Activated CD8-positive, alpha-beta T cell treated with anti-CD3 and anti-CD28 coated beads for 36 hours (primary cell): ENCODE measurements around the gene SLC35F4. TPM values are rescaled to one million over a fixed set of nuclear protein-coding genes. Genes with fewer than 3 reads are reported as not detected.

ENCODE experiments used
- ATAC-seq: fragments of 200-7000 bp; cut with Tn5 transposase; one replicate; pipeline ENCODE4 v1.10.0; 2021; ENCODE audit warnings: mild to moderate bottlenecking, moderate library complexity
- CTCF ChIA-PET: fragments of 350-600 bp; sonication (Branson Sonifier 250); formaldehyde crosslinking; loops from one replicate; lab custom pipeline; 2021; ENCODE audit warnings: antibody characterized with exemption; lab: Charles Lee
- POLR2A ChIA-PET: fragments of 350-600 bp; sonication (Branson Sonifier 250); formaldehyde crosslinking; loops from one replicate; lab custom pipeline; 2021; ENCODE audit warnings: antibody characterized with exemption; lab: Charles Lee
- DNase-seq: peaks from one replicate; pipeline ENCODE4 v3.0.0-alpha.2; 2020
- H3K27ac Mint-ChIP-seq: one replicate; pipeline ENCODE4 v1.8.0; 2021; ENCODE audit warnings: mild to moderate bottlenecking, mixed read lengths
- H3K27me3 Mint-ChIP-seq: one replicate; pipeline ENCODE4 v1.8.0; 2021; ENCODE audit warnings: mixed read lengths
- H3K36me3 Mint-ChIP-seq: one replicate; pipeline ENCODE4 v1.8.0; 2021; ENCODE audit warnings: low read depth, mixed read lengths
- H3K4me1 Mint-ChIP-seq: one replicate; pipeline ENCODE4 v1.8.0; 2021; ENCODE audit warnings: low read depth, mixed read lengths
- H3K4me3 Mint-ChIP-seq: one replicate; pipeline ENCODE4 v1.8.0; 2021; ENCODE audit warnings: mild to moderate bottlenecking, moderate library complexity, mixed read lengths
- H3K9me3 Mint-ChIP-seq: one replicate; pipeline ENCODE4 v1.8.0; 2021; ENCODE audit warnings: mixed read lengths
- intact Hi-C: fragments of 100-400 bp; cut with micrococcal nuclease; formaldehyde crosslinking; loops from one replicate; pipeline ENCODE4 v1.10.0; 2022
- total RNA-seq, 2 experiments: library from RNA; stranded (reverse); gene quantifications; one replicate each; pipeline ENCODE4 v1.2.3, GENCODE V29; 2021
- TF ChIP-seq, protein P1 (sequence below): fragments of 200-600 bp; IDR thresholded peaks from one replicate; pipeline ENCODE4 v1.8.0; 2022; ENCODE audit warnings: antibody characterized with exemption, mild to moderate bottlenecking

The SLC35F4 gene
- total RNA-seq, 2 experiments from 2014 or later: not detected

DNA sequence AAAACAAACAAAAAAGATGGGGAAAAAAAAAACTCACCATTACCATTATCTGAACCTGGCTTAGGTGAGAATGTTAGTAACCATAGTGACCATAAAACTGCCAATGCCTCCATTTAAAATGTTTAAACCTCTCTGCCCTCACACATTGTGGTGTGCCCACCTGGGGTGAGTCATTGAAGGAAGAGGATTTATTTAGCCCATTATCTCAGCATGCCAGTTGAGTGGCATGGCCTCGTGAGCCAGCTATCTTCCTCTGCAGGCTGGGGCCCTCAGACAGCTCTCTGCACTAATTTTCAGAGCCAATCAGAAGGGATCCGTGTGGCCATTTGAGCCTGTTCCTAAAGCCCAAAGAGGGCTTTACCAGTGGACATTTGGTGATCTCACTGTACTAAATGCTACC lies 290.4 kb downstream of the SLC35F4 start:
- intact Hi-C loops: no loop called here
- no peak for ATAC-seq
- Mint-ChIP-seq H3K4me1 (no peaks in the 10 kb centered on the region), H3K27me3 (peaks cover 2% of the 10 kb centered on the region), H3K4me3 (no peak overlapping the region), H3K27ac (no peak overlapping the region), H3K9me3 (no peaks in the 10 kb centered on the region), H3K36me3 (no peaks in the 10 kb centered on the region)
- ChIA-PET POLR2A (no interaction called here), CTCF (no interaction called here)
- no peak for DNase-seq
- TF ChIP-seq, protein P1, sequence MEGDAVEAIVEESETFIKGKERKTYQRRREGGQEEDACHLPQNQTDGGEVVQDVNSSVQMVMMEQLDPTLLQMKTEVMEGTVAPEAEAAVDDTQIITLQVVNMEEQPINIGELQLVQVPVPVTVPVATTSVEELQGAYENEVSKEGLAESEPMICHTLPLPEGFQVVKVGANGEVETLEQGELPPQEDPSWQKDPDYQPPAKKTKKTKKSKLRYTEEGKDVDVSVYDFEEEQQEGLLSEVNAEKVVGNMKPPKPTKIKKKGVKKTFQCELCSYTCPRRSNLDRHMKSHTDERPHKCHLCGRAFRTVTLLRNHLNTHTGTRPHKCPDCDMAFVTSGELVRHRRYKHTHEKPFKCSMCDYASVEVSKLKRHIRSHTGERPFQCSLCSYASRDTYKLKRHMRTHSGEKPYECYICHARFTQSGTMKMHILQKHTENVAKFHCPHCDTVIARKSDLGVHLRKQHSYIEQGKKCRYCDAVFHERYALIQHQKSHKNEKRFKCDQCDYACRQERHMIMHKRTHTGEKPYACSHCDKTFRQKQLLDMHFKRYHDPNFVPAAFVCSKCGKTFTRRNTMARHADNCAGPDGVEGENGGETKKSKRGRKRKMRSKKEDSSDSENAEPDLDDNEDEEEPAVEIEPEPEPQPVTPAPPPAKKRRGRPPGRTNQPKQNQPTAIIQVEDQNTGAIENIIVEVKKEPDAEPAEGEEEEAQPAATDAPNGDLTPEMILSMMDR: no peak

DNA sequence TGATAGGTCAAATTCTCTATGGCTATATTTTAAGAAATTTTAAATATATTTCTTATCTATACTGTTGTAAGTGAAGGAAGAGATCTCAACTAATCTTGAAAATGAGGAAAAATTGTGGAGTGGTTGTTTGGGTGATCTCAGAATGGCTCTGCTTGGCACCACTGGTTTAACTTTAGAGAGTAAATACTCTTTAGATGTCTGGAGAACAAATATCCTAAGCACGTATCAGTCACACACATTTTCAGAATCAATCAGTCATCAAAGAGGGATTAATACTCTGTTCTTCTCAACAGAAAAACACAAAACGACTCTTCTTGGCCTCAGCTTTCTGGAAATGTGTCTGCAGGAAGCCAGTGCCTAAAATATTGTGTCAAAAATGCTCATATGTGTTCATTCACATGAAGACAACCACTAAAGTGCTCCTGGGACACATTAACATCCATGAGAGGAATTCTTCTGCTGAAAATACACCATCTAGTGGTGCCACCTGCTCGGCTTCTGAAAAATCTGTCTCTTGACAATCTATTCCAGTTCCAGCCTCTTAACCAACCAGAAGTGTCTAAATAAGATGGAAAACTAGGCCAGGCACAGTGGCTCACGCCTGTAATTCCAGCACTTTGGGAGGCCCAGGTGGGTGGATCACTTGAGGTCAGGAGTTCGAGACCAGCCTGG lies 291.1 kb downstream of the SLC35F4 start:
- DNase-seq (no peak), ATAC-seq (no peak)
- no peaks in the 10 kb centered on the region for H3K36me3 Mint-ChIP-seq
- no peaks in the 10 kb centered on the region for H3K4me1 Mint-ChIP-seq
- intact Hi-C loops: no loop called here
- TF ChIP-seq, protein P1: no peak
- H3K27me3 Mint-ChIP-seq: peaks cover 2% of the 10 kb centered on the region
- no peak overlapping the region for H3K4me3 Mint-ChIP-seq
- no peak overlapping the region for H3K27ac Mint-ChIP-seq
- POLR2A ChIA-PET: no interaction called here
- CTCF ChIA-PET: no interaction called here
- no peaks in the 10 kb centered on the region for H3K9me3 Mint-ChIP-seq

DNA sequence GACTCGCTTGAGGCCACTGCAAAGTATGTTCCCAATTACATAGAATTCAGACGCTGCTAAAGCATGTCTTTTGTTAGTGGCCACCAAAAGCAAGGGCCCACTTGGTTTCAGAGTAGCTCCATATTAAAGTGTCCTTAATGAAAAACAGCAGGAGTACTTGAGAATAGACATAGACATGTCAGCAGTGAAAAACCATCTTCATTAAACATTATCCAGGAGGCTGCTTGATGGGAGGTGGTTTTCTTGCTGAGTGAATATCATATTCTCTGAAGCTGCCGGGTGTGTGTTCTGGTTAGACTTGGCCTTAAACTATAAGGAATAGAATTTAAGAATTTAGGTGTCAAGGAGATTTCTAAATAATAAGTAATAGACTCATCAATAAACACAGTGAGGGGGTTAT lies 292.7 kb downstream of the SLC35F4 start:
- DNase-seq (no peak), ATAC-seq (no peak)
- Mint-ChIP-seq H3K27me3 (peaks cover 2% of the 10 kb centered on the region), H3K36me3 (no peaks in the 10 kb centered on the region), H3K4me3 (no peak overlapping the region), H3K4me1 (no peaks in the 10 kb centered on the region), H3K9me3 (no peaks in the 10 kb centered on the region), H3K27ac (no peak overlapping the region)
- intact Hi-C loops: no loop called here
- TF ChIP-seq, protein P1: no peak
- POLR2A ChIA-PET: no interaction called here
- CTCF ChIA-PET: no interaction called here

DNA sequence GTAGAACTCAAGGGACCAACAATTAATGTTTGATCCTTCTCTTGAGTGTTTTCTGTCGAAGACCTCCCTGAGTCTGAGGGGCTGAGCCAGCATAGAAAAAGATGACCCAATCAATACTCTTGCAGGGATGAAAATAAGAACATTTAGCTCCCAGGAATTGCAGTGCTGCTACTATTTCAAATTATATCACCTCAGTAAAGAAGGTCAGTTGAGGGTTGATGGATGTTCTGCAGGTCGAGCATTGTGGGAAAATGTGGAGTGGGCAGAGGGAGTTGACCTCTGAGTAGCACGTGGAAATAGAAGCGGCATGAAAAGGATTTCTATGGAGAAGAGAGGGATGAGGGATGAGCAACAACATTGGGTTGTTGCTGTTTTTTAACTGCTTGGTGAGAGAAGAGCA lies 297.3 kb downstream of the SLC35F4 start:
- H3K27ac Mint-ChIP-seq: no peak overlapping the region
- ATAC-seq: no peak
- no peaks in the 10 kb centered on the region for H3K4me1 Mint-ChIP-seq
- TF ChIP-seq, protein P1: no peak
- H3K4me3 Mint-ChIP-seq: no peak overlapping the region
- peaks cover 2% of the 10 kb centered on the region for H3K27me3 Mint-ChIP-seq
- no peak for DNase-seq
- H3K9me3 Mint-ChIP-seq: no peaks in the 10 kb centered on the region
- POLR2A ChIA-PET: interaction anchor here (0.6 kb wide), 1 partner anchor 35 kb away, joined by 3 read pairs; no protein-coding TSS in a partner anchor
- no peaks in the 10 kb centered on the region for H3K36me3 Mint-ChIP-seq
- intact Hi-C loops: no loop called here
- CTCF ChIA-PET: no interaction called here

DNA sequence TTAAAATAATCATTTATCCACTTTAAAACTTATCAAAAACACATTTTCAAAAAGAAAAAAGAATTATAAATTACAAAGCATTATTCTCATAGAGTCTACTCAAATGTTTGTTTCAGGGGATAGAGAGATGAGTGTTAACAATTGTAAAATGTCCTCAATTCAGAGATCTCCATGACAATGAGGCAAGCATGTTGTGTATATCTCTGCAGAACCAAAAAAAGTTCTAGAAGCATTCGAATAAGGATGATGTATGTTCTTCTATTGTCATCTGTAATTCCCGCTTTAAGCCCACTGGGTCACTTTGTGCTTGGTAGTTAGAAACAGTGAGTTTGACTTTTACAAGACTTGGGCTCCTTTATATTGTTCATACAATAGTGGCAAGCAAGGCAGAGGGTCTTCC lies 298.7 kb downstream of the SLC35F4 start:
- TF ChIP-seq, protein P1: no peak
- intact Hi-C loops: no loop called here
- no peaks in the 10 kb centered on the region for H3K36me3 Mint-ChIP-seq

More for the DNA sequence above, 298.7 kb downstream of the SLC35F4 start:
- POLR2A ChIA-PET: no interaction called here
- DNase-seq (no peak), ATAC-seq (no peak)
- Mint-ChIP-seq H3K9me3 (no peaks in the 10 kb centered on the region), H3K4me1 (no peaks in the 10 kb centered on the region), H3K4me3 (no peak overlapping the region), H3K27ac (no peak overlapping the region), H3K27me3 (no peaks in the 10 kb centered on the region)
- CTCF ChIA-PET: no interaction called here
